Stimulated activated naive CD8-positive, alpha-beta T cell treated with anti-CD3 and anti-CD28 coated beads, Interleukin-15, Interleukin-2, amounts not matched to agents 100 U/mL and 50 U/mL, for 24 hours (primary cell): ENCODE results near the gene MMS19.

Experiments used
- ATAC-seq: fragments of 150-1000 bp; cut with Tn5 transposase; one replicate; pipeline ENCODE4 v1.10.0; 2021
- DNase-seq: peaks from one replicate; pipeline ENCODE4 v3.0.0; 2021

MMS19 gene, protein sequence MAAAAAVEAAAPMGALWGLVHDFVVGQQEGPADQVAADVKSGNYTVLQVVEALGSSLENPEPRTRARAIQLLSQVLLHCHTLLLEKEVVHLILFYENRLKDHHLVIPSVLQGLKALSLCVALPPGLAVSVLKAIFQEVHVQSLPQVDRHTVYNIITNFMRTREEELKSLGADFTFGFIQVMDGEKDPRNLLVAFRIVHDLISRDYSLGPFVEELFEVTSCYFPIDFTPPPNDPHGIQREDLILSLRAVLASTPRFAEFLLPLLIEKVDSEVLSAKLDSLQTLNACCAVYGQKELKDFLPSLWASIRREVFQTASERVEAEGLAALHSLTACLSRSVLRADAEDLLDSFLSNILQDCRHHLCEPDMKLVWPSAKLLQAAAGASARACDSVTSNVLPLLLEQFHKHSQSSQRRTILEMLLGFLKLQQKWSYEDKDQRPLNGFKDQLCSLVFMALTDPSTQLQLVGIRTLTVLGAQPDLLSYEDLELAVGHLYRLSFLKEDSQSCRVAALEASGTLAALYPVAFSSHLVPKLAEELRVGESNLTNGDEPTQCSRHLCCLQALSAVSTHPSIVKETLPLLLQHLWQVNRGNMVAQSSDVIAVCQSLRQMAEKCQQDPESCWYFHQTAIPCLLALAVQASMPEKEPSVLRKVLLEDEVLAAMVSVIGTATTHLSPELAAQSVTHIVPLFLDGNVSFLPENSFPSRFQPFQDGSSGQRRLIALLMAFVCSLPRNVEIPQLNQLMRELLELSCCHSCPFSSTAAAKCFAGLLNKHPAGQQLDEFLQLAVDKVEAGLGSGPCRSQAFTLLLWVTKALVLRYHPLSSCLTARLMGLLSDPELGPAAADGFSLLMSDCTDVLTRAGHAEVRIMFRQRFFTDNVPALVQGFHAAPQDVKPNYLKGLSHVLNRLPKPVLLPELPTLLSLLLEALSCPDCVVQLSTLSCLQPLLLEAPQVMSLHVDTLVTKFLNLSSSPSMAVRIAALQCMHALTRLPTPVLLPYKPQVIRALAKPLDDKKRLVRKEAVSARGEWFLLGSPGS

DNA sequence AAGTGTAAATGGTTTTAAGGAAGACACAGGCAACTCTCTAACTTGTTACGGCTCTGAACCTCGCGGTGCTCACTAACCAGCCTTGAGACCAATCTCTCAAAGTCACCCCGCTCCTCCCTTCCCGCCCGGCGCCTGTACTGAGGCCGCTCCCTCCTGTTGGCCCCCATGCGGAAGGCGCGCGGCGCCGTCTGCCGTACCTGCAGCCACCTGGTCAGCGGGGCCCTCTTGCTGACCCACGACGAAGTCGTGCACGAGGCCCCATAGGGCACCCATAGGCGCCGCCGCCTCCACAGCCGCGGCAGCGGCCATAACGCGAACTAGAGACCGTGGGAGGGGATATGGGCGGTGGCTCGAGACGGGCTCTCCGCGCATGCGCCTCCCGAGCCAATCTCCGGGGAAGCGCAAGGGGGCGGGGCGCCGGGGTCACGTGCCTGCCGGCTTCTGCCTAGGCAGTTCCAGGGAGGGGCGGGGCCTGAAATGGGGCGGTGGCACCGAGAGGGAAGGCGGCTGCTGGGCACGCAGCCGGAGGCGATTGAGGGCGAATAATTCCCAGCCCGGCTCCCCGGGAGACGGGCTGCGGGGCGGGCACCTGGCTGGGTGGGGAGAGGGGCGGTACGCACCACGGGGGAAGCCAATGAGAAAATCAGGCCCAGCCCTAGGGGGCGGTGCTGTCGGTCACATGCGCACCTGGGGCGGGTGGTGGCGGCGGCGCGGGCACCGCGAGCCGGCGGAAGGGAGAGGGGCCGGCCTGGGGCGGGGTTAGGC, at the start of gene MMS19:
Gene MMS19, minus strand, starts transcription at position 347 of the 765 bp plus-strand sequence. Its CDS starts 38 bp downstream, at position 309.
- ATAC-seq = peak; percentile 94
- DNase-seq = peak; percentile 100

GRCh38 chr10:97547962-97548361, 49.7 kb upstream of the MMS19 start:
- ATAC-seq = no peak

GRCh38 chr10:97547271-97547600, 49.0 kb upstream of the MMS19 start:
- DNase-seq (no peak), ATAC-seq (no peak)

More at GRCh38 chr10:97547962-97548361, 49.7 kb upstream of the MMS19 start:
- no peak for DNase-seq

DNA sequence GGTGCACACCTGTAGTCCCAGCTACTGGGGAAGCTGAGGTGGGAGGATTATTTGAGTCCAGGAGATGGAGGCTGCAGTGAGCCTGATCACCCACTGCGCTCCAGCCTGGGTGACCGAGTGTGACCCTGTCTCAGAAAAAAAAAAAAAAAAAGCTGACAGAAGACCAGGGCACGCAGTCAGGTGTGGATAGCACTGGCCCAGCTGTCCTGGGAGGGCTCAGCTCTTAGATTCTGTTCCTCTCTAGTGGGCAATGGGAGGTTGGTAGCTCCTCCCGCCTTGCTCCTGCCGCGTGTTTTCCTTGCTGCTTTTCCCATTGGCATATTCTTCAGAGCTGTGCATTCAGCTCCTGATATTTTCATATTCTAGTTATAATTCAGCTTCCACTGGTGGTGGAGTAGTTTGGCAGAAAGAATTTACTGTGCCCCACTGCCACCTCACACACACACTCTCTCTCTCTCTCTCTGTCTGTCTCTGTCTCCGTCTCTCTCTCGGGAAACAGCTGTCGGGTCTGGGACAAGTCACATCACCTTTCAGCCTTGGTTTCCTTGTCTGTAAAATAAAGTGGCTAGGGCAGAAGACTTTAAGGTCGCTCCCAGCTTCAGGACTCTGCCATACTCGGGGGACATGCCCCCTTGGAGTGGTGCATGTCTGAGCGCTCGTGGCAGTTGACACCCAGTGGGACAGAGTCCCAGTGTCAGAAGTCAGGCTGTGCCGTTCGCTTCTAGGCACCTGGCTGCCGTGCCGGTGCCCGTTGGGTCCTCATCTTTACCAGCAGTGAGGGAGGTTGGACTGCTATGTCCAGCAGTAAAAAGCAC, 48.4 kb upstream of the MMS19 start:
- DNase-seq (no peak), ATAC-seq (no peak)

GRCh38 chr10:97543025-97543546, 44.9 kb upstream of the MMS19 start:
- DNase-seq (peak; percentile 74), ATAC-seq (peak; percentile 94)

DNA sequence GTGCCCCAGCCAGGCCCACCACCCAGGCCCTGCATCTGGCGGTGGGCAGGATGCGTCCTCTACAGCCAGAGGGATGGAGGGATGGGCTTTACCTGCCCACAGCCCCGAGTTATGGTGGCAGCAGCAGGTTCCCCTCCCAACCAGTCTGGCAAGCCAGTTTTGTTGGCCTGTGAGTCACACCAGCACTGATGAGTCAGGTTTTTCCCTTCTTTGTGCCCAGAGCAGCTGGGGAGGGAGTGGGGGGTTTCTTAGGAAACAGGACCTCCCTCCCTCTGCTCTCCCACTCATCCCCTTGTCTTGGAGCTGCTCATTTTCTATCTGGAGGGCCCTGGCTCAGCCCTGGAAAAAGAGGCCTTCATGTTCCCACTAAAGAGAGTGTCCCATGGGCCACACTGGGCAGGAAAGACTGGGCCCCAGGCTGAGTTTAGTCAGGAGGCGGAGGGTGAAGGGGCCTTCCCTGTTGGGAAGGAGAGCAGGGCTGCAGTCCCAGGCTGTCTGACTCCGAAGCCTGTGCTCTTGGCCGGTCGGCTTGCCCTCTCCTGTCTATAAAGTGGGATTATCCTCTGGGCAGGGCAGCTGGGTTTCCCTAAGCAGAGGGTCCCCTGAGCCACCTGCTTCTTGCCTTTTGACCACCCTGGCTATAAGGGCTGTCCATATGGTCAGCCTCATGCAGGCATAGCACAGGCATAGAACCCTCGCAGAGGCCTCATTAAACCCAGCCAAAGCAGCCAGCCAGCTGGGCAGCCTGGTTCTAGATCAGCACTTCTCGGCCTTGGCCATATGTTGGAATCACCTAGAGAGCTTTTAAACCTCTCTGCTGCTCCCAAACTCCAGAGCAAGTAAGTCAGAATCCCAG, 44.2 kb upstream of the MMS19 start:
- DNase-seq = peak; percentile 61

DNA sequence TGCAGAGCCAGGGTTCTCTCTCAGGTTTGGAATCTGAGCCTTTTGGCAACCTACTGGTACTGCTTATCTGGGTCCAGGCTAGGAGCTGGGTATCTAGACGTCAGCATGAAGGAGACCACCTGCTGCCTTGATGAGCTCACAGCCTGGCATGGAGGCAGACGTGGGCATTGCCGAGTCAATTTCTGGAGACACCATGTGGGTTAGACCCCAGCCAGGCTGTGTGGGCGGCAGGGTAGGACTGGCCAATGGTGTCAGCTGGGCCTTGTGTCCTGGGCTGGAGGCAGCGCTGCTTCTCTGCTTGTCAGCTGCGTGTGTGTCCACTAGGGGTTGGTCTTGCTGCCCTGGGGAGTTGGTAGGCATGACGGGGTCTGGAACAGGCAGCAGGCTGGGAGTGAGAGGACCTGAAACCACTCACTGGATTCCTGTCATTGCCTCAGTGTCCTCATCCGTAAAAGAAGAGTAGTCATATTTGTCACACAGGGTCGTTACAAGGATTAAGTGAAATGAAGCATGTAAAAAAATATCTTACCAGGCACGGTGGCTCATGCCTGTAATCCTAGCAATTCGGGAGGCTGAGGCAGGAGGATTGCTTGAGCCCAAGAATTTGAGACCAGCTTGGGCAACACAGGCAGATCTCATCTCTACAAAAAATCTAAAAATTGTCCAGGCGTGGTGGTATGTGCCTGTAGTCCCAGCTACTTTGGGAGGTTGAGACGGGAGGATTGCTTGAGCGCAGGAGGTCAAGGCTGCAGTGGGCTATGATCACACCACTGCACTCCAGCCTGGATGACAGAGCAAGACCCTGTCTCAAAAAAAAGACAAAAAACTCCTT, 42.7 kb upstream of the MMS19 start:
- no peak for ATAC-seq
- DNase-seq = no peak

More for the DNA sequence above, 44.2 kb upstream of the MMS19 start:
- peak; percentile 72 for ATAC-seq

GRCh38 chr10:97539523-97540200, 41.4 kb upstream of the MMS19 start:
- no peak for ATAC-seq
- no peak for DNase-seq

GRCh38 chr10:97538839-97539238, 40.6 kb upstream of the MMS19 start:
- no peak for DNase-seq

GRCh38 chr10:97538411-97538810, 40.2 kb upstream of the MMS19 start:
- DNase-seq (no peak), ATAC-seq (no peak)

More at GRCh38 chr10:97538839-97539238, 40.6 kb upstream of the MMS19 start:
- ATAC-seq = no peak

- DNase-seq (no peak), ATAC-seq (no peak)
Measured at GRCh38 chr10:97537186-97537869, 39.1 kb upstream of the MMS19 start.

- ATAC-seq (peak; percentile 61), DNase-seq (peak; percentile 50)
Measured at GRCh38 chr10:97534746-97535367, 36.6 kb upstream of the MMS19 start.

DNA sequence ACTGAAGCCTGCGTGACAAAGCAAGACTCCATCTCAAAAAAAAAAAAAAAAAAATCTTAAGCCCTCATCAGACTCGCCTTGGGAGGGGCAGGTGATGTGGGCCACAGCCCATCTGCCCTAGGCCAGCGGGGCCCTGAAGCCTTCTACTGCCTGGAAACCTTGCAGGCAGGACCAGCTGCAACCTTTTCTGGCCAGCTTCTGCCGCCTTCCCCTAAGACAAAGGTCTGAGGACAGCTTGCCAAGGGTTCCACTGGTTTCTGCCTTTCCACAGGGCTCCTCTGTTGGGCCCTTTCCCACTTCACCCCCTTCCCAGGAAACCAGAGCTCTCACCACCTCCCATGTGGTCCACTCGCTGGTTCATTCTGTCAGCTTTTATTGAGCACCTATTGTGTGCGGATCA, 35.7 kb upstream of the MMS19 start:
- no peak for DNase-seq
- ATAC-seq = no peak

DNA sequence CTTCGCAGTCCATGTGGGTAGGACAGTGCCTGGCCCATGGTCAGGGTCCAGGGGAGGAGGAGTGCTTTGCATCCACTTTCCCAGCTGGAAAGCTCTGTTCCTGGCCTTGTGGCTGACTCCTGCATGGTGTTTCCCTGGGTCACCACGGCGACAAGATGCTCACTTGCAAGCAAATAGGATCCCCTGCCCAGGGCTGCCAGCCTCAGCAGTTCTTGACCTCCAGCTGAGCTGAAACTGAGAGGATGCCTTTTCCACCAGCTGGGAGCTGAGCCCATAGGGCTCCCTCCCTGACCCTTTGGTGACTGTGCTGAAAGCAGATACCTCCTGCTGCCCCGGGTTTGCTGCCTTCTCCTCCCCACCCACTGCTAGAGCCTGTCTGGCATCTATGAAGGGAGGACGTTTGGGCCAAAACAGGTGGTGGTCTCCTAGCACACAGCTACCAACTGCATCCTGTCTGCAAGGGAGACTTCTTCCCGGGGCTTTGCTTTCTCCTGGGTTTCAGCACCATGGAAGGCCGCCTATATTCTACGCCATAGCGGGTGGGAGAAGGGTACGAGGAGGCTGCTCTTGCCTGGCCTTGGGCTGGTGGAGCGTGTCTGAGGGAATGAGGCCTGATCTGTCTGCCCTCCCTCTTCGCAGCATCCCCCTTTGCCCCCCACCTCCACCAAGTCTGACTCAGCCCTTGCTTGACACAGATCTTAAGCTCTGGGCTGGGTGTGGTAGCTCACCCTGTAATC, 34.9 kb upstream of the MMS19 start:
- ATAC-seq (peak; percentile 28), DNase-seq (no peak)

GRCh38 chr10:97531401-97531986, 33.3 kb upstream of the MMS19 start:
- DNase-seq (no peak), ATAC-seq (no peak)
